Endothelial cell of umbilical vein (primary cell): ENCODE measurements around the gene KRT1. TPM values are rescaled to one million over a fixed set of nuclear protein-coding genes. Genes with fewer than 3 reads are reported as not detected.

ENCODE experiments used
- BruUV-seq: library from RNA; stranded (reverse); fragments of 400-500 nt; replicated peaks from 2 replicates; lab custom pipeline; 2021; lab: Mats Ljungman, UMichigan
- CTCF ChIA-PET: fragments of 300-600, 350-600 bp; sonication (Branson Sonifier 250); formaldehyde crosslinking; loops from one replicate; lab custom pipeline; 2021; ENCODE audit warnings: antibody characterized with exemption, inconsistent platforms; lab: Charles Lee
- POLR2A ChIA-PET: fragments of 300-600, 350-600 bp; sonication (Branson Sonifier 250); formaldehyde crosslinking; loops from one replicate; lab custom pipeline; 2021; ENCODE audit warnings: antibody characterized with exemption, inconsistent platforms; lab: Charles Lee
- DNase-seq: peaks from one replicate; pipeline ENCODE4 v3.0.0-alpha.2; 2011; ENCODE audit warnings: low read depth, low spot score
- FAIRE-seq: peaks from 2 replicates; lab custom pipeline; 2011; peaks lifted over from hg19 to GRCh38; lab: Jason Lieb, UNC
- H2AFZ ChIP-seq: 2 replicates; pipeline ENCODE4 v1.6.0; 2012; ENCODE audit warnings: low read depth, low read length, control low read depth, inconsistent platforms
- H3K27ac ChIP-seq: 2 replicates; pipeline ENCODE4 v1.5.1; 2011; ENCODE audit warnings: low read depth, mild to moderate bottlenecking, control low read depth, low read length, moderate library complexity; ENCODE audit not compliant: insufficient read depth
- H3K27me3 ChIP-seq, 2 experiments: 2 replicates each; pipeline versions ENCODE4 v1.6.0 to v1.6.1; 2011; ENCODE audit warnings: low read length in 2 of 2, mixed read lengths in 1 of 2; ENCODE audit not compliant: control insufficient read depth in 2 of 2, insufficient read depth in 2 of 2
- H3K36me3 ChIP-seq, 2 experiments: 2 replicates in 1 of 2; 3 replicates in 1 of 2; pipeline ENCODE4 v1.5.1; 2011; ENCODE audit warnings: low read length in 2 of 2, mild to moderate bottlenecking in 1 of 2, moderate library complexity in 1 of 2; ENCODE audit not compliant: control insufficient read depth in 2 of 2, insufficient read depth in 2 of 2; ENCODE audit errors: extremely low read depth in 1 of 2
- H3K4me1 ChIP-seq: 3 replicates; pipeline ENCODE4 v1.5.1; 2011; ENCODE audit warnings: mild to moderate bottlenecking, low read length; ENCODE audit not compliant: control insufficient read depth, insufficient read depth; ENCODE audit errors: extremely low read depth
- H3K4me2 ChIP-seq: 2 replicates; pipeline ENCODE4 v1.6.1; 2011; ENCODE audit warnings: low read length, control low read depth, mixed read lengths; ENCODE audit not compliant: insufficient read depth
- H3K4me3 ChIP-seq, 3 experiments: fragments of 200-600 bp in 1 of 3; sonication (generic), shearing (Covaris generic) in 1 of 3; replicated peaks in 1 of 3; 2 replicates each; pipeline ENCODE4 v1.5.1; 2011 to 2016; ENCODE audit warnings: control low read depth in 3 of 3, low read length in 3 of 3, mild to moderate bottlenecking in 2 of 3, inconsistent platforms in 1 of 3, low read depth in 1 of 3, moderate library complexity in 1 of 3; ENCODE audit not compliant: insufficient read depth in 1 of 3
- H3K79me2 ChIP-seq: 2 replicates; pipeline ENCODE4 v1.6.0; 2012; ENCODE audit warnings: low read length, inconsistent platforms; ENCODE audit not compliant: control insufficient read depth, insufficient read depth
- H3K9ac ChIP-seq: replicated peaks from 2 replicates; pipeline ENCODE3; 2011; ENCODE audit warnings: low read length, control low read depth; ENCODE audit not compliant: insufficient read depth; ENCODE audit errors: extremely low read depth
- H3K9me1 ChIP-seq: replicated peaks from 3 replicates; pipeline ENCODE4 v1.6.0; 2011; ENCODE audit warnings: mild to moderate bottlenecking, low read length; ENCODE audit not compliant: control insufficient read depth, insufficient read depth; ENCODE audit errors: extremely low read depth
- H3K9me3 ChIP-seq: replicated peaks from 2 replicates; pipeline ENCODE4 v1.5.1; 2012; ENCODE audit warnings: low read length, inconsistent platforms; ENCODE audit not compliant: control insufficient read depth, insufficient read depth
- H4K20me1 ChIP-seq: replicated peaks from 2 replicates; pipeline ENCODE3; 2011; ENCODE audit warnings: mild to moderate bottlenecking, low read length; ENCODE audit not compliant: control insufficient read depth, insufficient read depth; ENCODE audit errors: extremely low read depth
- CTCF ChIP-seq, 2 donors: IDR thresholded peaks; 1 replicate in 1 of 2; 2 replicates in 1 of 2; pipeline ENCODE4 v1.5.1; 2011; ENCODE audit warnings: low read length in 2 of 2, mild to moderate bottlenecking in 2 of 2, moderate library complexity in 2 of 2, control low read depth in 1 of 2, inconsistent platforms in 1 of 2, low read depth in 1 of 2; ENCODE audit not compliant: insufficient read depth in 1 of 2; ENCODE audit errors: extremely low read depth in 1 of 2
- EZH2 ChIP-seq: IDR thresholded peaks from 2 replicates; pipeline ENCODE4 v1.6.1; 2012; ENCODE audit warnings: borderline replicate concordance, low read depth, mild to moderate bottlenecking, moderate library complexity, low read length, inconsistent platforms; ENCODE audit not compliant: severe bottlenecking
- FOS ChIP-seq: IDR thresholded peaks from 2 replicates; pipeline ENCODE4 v1.6.1; 2011; ENCODE audit warnings: mild to moderate bottlenecking, low read length, moderate library complexity, borderline replicate concordance; ENCODE audit not compliant: insufficient read depth
- GATA2 ChIP-seq: IDR thresholded peaks from 2 replicates; pipeline ENCODE4 v1.7.0; 2011; ENCODE audit warnings: low read depth, mild to moderate bottlenecking, moderate library complexity, mixed read lengths, low read length; ENCODE audit not compliant: insufficient read length, insufficient read depth
- JUN ChIP-seq: IDR thresholded peaks from 2 replicates; pipeline ENCODE4 v1.6.1; 2011; ENCODE audit warnings: borderline replicate concordance, low read depth; ENCODE audit not compliant: insufficient read length, insufficient read depth
- MAX ChIP-seq: IDR thresholded peaks from 2 replicates; pipeline ENCODE4 v1.6.1; 2011; ENCODE audit not compliant: insufficient read depth, insufficient read length
- MYC ChIP-seq: IDR thresholded peaks from one replicate; pipeline ENCODE4 v1.6.1; 2011; ENCODE audit warnings: mild to moderate bottlenecking, low read depth, low read length
- POLR2A ChIP-seq: IDR thresholded peaks from 2 replicates; pipeline ENCODE4 v1.6.1; 2012; ENCODE audit warnings: low read depth, mild to moderate bottlenecking, control low read depth, low read length
- POLR2AphosphoS5 ChIP-seq: IDR thresholded peaks from 2 replicates; pipeline ENCODE4 v1.6.1; 2012; ENCODE audit warnings: low read depth, mild to moderate bottlenecking, control low read depth, low read length, moderate library complexity; ENCODE audit not compliant: insufficient read depth
- dilution Hi-C: fragments of 300-500 bp; cut with MboI; formaldehyde crosslinking; loops from one replicate; pipeline ENCODE4 v1.15.0; 2019; ENCODE audit warnings: low sequenced_read_pairs; ENCODE audit not compliant: extremely low pct_ligation_motif_present
- intact Hi-C: fragments of 100-400 bp; cut with micrococcal nuclease; formaldehyde crosslinking; loops from one replicate; pipeline ENCODE4 v1.10.0; 2022
- polyA plus RNA-seq, 4 experiments: library from polyadenylated mRNA; depleted of rRNA in 3 of 4; stranded (reverse) in 3 of 4; unstranded in 1 of 4; fragments of >200 nt; gene quantifications; 2 replicates each; pipeline versions ENCODE4 v1.2.1 to v1.2.3, GENCODE V29; 2011 to 2012; ENCODE audit warnings: missing spikeins in 1 of 4
- total RNA-seq: library from RNA; stranded (reverse); gene quantifications from 2 replicates; pipeline ENCODE4 v1.2.3, GENCODE V29; 2021

Gene KRT1
- total and polyA plus RNA-seq, 2 donors (not counting 3 experiments of a cell fraction or from before 2014, with no cell fraction given): not detected

- Histone ChIP-seq H3K4me2 (no peak overlapping the region), H4K20me1 (no peaks in the 10 kb centered on the region), H2AFZ (no peak overlapping the region), H3K9me3 (no peaks in the 10 kb centered on the region), H3K27ac (no peak overlapping the region), H3K9ac (no peak overlapping the region), H3K36me3 (no peaks in the 10 kb centered on the region), H3K4me1 (no peaks in the 10 kb centered on the region), H3K79me2 (no peaks in the 10 kb centered on the region), H3K9me1 (no peaks in the 10 kb centered on the region), H3K27me3 (no peaks in the 10 kb centered on the region), H3K4me3 (no peak overlapping the region)
- TF ChIP-seq MAX (no peak), POLR2A (no peak), EZH2 (no peak)
- dilution Hi-C loops: no loop called here
- intact Hi-C loops: no loop called here
- no peak for FAIRE-seq
- POLR2A ChIA-PET: no interaction called here
- DNase-seq: no peak
- CTCF ChIA-PET: interaction anchor here (2.0 kb wide), 1 partner anchor 14 kb away, joined by 8 read pairs; no protein-coding TSS in a partner anchor
- no TSS peak for BruUV-seq
Observed at GRCh38 chr12:52721838-52722470, 41.7 kb upstream of the KRT1 start.

GRCh38 chr12:52720365-52720886 lies 40.2 kb upstream of the KRT1 start:
- TF ChIP-seq MAX (no peak), FOS (no peak), POLR2A (no peak), POLR2AphosphoS5 (no peak), JUN (no peak), GATA2 (no peak), EZH2 (no peak), MYC (no peak), CTCF (IDR thresholded peaks at IDR 0.05; ENCODE audit: extremely low read depth in 1 of 2, insufficient read depth in 1 of 2, low read depth in 1 of 2, low read length in 2 of 2) (no peak)
- BruUV-seq: no TSS peak
- H3K4me1 ChIP-seq: no peaks in the 10 kb centered on the region
- FAIRE-seq (no peak), DNase-seq (no peak)
- H2AFZ ChIP-seq: no peak overlapping the region
- dilution Hi-C loops (no loop called here), intact Hi-C loops (no loop called here)
- H3K9ac ChIP-seq: no peak overlapping the region
- no peaks in the 10 kb centered on the region for H3K9me3 ChIP-seq
- H3K4me3 ChIP-seq: no peak overlapping the region
- no peaks in the 10 kb centered on the region for H4K20me1 ChIP-seq
- ChIA-PET POLR2A (no interaction called here), CTCF (no interaction called here)
- H3K79me2 ChIP-seq: no peaks in the 10 kb centered on the region
- H3K4me2 ChIP-seq: no peak overlapping the region
- H3K27ac ChIP-seq: no peak overlapping the region
- peaks cover 2% of the 10 kb centered on the region in 2 experiments for H3K27me3 ChIP-seq
- no peaks in the 10 kb centered on the region for H3K36me3 ChIP-seq
- no peaks in the 10 kb centered on the region for H3K9me1 ChIP-seq
